Fibroblast of skin of right biceps (primary cell): ENCODE results near the gene TTLL5.

Experiments
- DNase-seq: peaks from one replicate; pipeline ENCODE4 v3.0.0-alpha.2; 2013

The TTLL5 gene

GRCh38 chr14:75999511-76000190 is 338.6 kb downstream of the TTLL5 start:
- no peak for DNase-seq

- no peak for DNase-seq
Observed at GRCh38 chr14:76002383-76002782, 341.3 kb downstream of the TTLL5 start.
